ENCODE results near the gene CORIN. TPM values are rescaled to one million over a fixed set of nuclear protein-coding genes. Genes with fewer than 3 reads are reported as not detected.

The CORIN gene
- total and polyA plus RNA-seq, 10 of the 15 experiments (the other 5 are each of a cell fraction or from before 2014, with no cell fraction given), result 0.02 to 0.45 (median 0.09) TPM; not detected in 3

DNA sequence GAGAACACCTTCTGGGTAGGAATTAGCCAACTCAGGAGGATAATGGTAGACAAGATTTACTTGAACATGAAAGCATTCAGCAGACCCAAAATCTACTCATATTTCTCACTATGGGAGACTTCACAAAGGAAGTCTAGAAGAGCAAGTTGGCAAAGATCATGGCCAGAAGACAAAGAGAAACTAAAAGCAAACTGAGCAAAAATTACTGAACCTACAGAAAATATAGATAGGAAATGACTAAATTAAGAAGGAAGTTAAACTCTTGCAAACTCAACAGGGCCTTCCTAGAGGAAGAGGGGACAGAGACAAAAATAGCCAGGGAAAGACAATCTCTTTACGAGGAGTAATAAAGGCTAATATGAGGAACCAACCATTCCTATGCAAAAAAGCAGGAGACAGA lies 18.7 kb downstream of the CORIN start (continued):
- TF ChIP-seq E4F1 (IDR thresholded peaks at IDR 0.05; ENCODE audit: borderline replicate concordance, partially characterized antibody), result no peak

- RAD21 ChIA-PET (ENCODE audit: unreplicated experiment), result no interaction called here
- intact Hi-C loops (cut with micrococcal nuclease; ENCODE audit: unreplicated experiment), result no loop called here
- TF ChIP-seq CHD1 (IDR thresholded peaks at IDR 0.05; ENCODE audit: low read depth, low read length) (no peak), RELA (IDR thresholded peaks at IDR 0.05; ENCODE audit: borderline replicate concordance, partially characterized antibody) (no peak), ZNF207 (IDR thresholded peaks at IDR 0.05; ENCODE audit: borderline replicate concordance) (no peak), KDM1A (IDR thresholded peaks at IDR 0.05; ENCODE audit: borderline replicate concordance) (no peak), RCOR1 (conservative IDR thresholded peaks at IDR 0.05; ENCODE audit: low read depth, low read length) (no peak), CUX1 (IDR thresholded peaks at IDR 0.05; ENCODE audit: insufficient replicate concordance, low read depth, low read length) (no peak), POLR2AphosphoS5 (IDR thresholded peaks at IDR 0.05; ENCODE audit: low read length) (no peak), MYB (IDR thresholded peaks at IDR 0.05; ENCODE audit: borderline replicate concordance, low read depth, low read length) (no peak)
- TF ChIP-seq, protein P1, sequence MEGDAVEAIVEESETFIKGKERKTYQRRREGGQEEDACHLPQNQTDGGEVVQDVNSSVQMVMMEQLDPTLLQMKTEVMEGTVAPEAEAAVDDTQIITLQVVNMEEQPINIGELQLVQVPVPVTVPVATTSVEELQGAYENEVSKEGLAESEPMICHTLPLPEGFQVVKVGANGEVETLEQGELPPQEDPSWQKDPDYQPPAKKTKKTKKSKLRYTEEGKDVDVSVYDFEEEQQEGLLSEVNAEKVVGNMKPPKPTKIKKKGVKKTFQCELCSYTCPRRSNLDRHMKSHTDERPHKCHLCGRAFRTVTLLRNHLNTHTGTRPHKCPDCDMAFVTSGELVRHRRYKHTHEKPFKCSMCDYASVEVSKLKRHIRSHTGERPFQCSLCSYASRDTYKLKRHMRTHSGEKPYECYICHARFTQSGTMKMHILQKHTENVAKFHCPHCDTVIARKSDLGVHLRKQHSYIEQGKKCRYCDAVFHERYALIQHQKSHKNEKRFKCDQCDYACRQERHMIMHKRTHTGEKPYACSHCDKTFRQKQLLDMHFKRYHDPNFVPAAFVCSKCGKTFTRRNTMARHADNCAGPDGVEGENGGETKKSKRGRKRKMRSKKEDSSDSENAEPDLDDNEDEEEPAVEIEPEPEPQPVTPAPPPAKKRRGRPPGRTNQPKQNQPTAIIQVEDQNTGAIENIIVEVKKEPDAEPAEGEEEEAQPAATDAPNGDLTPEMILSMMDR (IDR thresholded peaks at IDR 0.05 in 2 of 3, conservative IDR thresholded peaks at IDR 0.05 in 1 of 3; ENCODE audit: control insufficient read depth in 2 of 3, extremely low read depth in 1 of 3, insufficient read depth in 1 of 3, low read depth in 3 of 3, low read length in 3 of 3), result no peak
- TF ChIP-seq, protein P2, sequence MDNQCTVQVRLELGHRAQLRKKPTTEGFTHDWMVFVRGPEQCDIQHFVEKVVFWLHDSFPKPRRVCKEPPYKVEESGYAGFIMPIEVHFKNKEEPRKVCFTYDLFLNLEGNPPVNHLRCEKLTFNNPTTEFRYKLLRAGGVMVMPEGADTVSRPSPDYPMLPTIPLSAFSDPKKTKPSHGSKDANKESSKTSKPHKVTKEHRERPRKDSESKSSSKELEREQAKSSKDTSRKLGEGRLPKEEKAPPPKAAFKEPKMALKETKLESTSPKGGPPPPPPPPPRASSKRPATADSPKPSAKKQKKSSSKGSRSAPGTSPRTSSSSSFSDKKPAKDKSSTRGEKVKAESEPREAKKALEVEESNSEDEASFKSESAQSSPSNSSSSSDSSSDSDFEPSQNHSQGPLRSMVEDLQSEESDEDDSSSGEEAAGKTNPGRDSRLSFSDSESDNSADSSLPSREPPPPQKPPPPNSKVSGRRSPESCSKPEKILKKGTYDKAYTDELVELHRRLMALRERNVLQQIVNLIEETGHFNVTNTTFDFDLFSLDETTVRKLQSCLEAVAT (IDR thresholded peaks at IDR 0.05), result no peak
These were observed 20.6 kb downstream of the CORIN start for GRCh38 chr4:47817275-47817674.

More at GRCh38 chr4:47817275-47817674, 20.6 kb downstream of the CORIN start:
- no peaks in the 10 kb centered on the region for H4K20me1 ChIP-seq (ENCODE audit: control insufficient read depth, insufficient read depth)
- H3K4me3 ChIP-seq, result no peak overlapping the region
- H3K9me3 ChIP-seq (replicated peaks; ENCODE audit: control insufficient read depth, insufficient read depth, low read length), result no peaks in the 10 kb centered on the region
- in situ Hi-C loops (cut with MboI), result no loop called here
- no peak overlapping the region for H2AFZ ChIP-seq (ENCODE audit: control insufficient read depth, low read depth, low read length)
- no peak for FAIRE-seq
- H3K27ac ChIP-seq (ENCODE audit: control insufficient read depth, insufficient read depth), result no peak overlapping the region
- BruUV-seq (replicated peaks), result no TSS peak
- no peaks in the 10 kb centered on the region for H3K79me2 ChIP-seq (ENCODE audit: control insufficient read depth, insufficient read depth, low read length)
- ATAC-seq, result no peak
- POLR2A ChIA-PET, result no interaction called here
- SMC1A ChIA-PET (ENCODE audit: uncharacterized antibody, unreplicated experiment), result interaction anchor here (1.2 kb wide), 1 partner anchor 14 kb away, joined by 3 read pairs; no protein-coding TSS in a partner anchor
- no peak for DNase-seq (ENCODE audit: low read depth, low spot score)
- H3K4me2 ChIP-seq (ENCODE audit: control insufficient read depth, insufficient read depth), result no peak overlapping the region
- H3K9ac ChIP-seq (ENCODE audit: control insufficient read depth, insufficient read depth, low read length), result no peak overlapping the region
- CTCF ChIA-PET, result interaction anchor here (1.0 to 3.0 kb wide), 2 partner anchors 21 to 89 kb away, joined by 5 to 10 read pairs; partner anchors contain the start of gene CORIN
- H3K36me3 ChIP-seq (ENCODE audit: control insufficient read depth in 2 of 2, insufficient read depth in 2 of 2, low read length in 1 of 2), result no peaks in the 10 kb centered on the region
- peaks cover 0 to 2% of the 10 kb centered on the region in 2 experiments; a peak in 1 of 4 replicates for H3K27me3 ChIP-seq (replicated peaks in 1 of 2; ENCODE audit: control insufficient read depth in 2 of 2, insufficient read depth in 2 of 2, low read length in 1 of 2)
- no peaks in the 10 kb centered on the region for H3K4me1 ChIP-seq (ENCODE audit: control insufficient read depth, insufficient read depth, low read length)

Measured in GM12878 (cell line).